Endodermal cell (in vitro differentiated cells): ENCODE results near the gene RAB3B. TPM values are rescaled to one million over a fixed set of nuclear protein-coding genes. Genes with fewer than 3 reads are reported as not detected.

ENCODE experiments used
- DNase-seq: peaks from one replicate; pipeline ENCODE4 v3.0.0-alpha.2; 2017
- H3K27ac ChIP-seq: 2 replicates; pipeline ENCODE4 v1.5.1; 2013; ENCODE audit warnings: mild to moderate bottlenecking, low read depth, low read length, moderate library complexity
- H3K27me3 ChIP-seq: 2 replicates; pipeline ENCODE4 v1.6.1; 2013; ENCODE audit warnings: mild to moderate bottlenecking, low read length, moderate library complexity; ENCODE audit not compliant: insufficient read depth, control insufficient read depth, poor library complexity, severe bottlenecking
- H3K36me3 ChIP-seq: 2 replicates; pipeline ENCODE4 v1.7.0; 2013; ENCODE audit warnings: mild to moderate bottlenecking, low read length, moderate library complexity; ENCODE audit not compliant: control insufficient read depth, insufficient read depth
- H3K4me1 ChIP-seq: one replicate; pipeline ENCODE4 v1.7.0; 2013; ENCODE audit warnings: low read length; ENCODE audit not compliant: control insufficient read depth, insufficient read depth
- H3K4me3 ChIP-seq: 2 replicates; pipeline ENCODE4 v1.5.1; 2013; ENCODE audit warnings: mild to moderate bottlenecking, low read length, moderate library complexity
- H3K9ac ChIP-seq: 2 replicates; pipeline ENCODE4 v1.6.1; 2013; ENCODE audit warnings: mild to moderate bottlenecking, low read length, moderate library complexity; ENCODE audit not compliant: poor library complexity, severe bottlenecking; ENCODE audit errors: extremely low read depth
- H3K9me3 ChIP-seq: 2 replicates; pipeline ENCODE4 v1.6.1; 2013; ENCODE audit warnings: mild to moderate bottlenecking, low read length, moderate library complexity; ENCODE audit not compliant: control insufficient read depth
- H3K27ac Mint-ChIP-seq: 2 replicates; pipeline ENCODE4 v1.8.0; 2020; ENCODE audit warnings: mixed read lengths
- H3K27me3 Mint-ChIP-seq: 2 replicates; pipeline ENCODE4 v1.8.0; 2021; ENCODE audit warnings: mild to moderate bottlenecking, mixed read lengths; ENCODE audit not compliant: insufficient read depth
- H3K36me3 Mint-ChIP-seq: 2 replicates; pipeline ENCODE4 v1.8.0; 2020; ENCODE audit warnings: low read depth, mixed read lengths
- H3K4me1 Mint-ChIP-seq: 2 replicates; pipeline ENCODE4 v1.8.0; 2020; ENCODE audit warnings: mixed read lengths
- H3K4me3 Mint-ChIP-seq: 2 replicates; pipeline ENCODE4 v1.8.0; 2020; ENCODE audit warnings: mild to moderate bottlenecking, moderate library complexity, mixed read lengths
- H3K9me3 Mint-ChIP-seq: 2 replicates; pipeline ENCODE4 v1.8.0; 2020; ENCODE audit warnings: mild to moderate bottlenecking, mixed read lengths
- WGBS, 2 experiments: methylation state at CpG; one replicate each; pipeline versions ENCODE4 v1.1.5 to v1.1.7; 2013; ENCODE audit warnings: missing lambda C conversion rate in 2 of 2, mixed read lengths in 1 of 2; ENCODE audit not compliant: insufficient coverage in 1 of 2, insufficient read length in 1 of 2; 5-methylcytosine and 5-hydroxymethylcytosine counted together
- total RNA-seq, 2 donors: library from RNA; stranded (reverse); fragmentation: NEBNext Ultra II Directional in 1 of 2; extraction: Animal tissue kit (Norgen Biotek cat#: 25700) in 1 of 2; gene quantifications; 2 replicates in 1 of 2; 3 replicates in 1 of 2; pipeline ENCODE4 v1.2.1, GENCODE V29; 2021
- TF ChIP-seq, protein P1 (sequence below): fragments of 200-600 bp; sonication (generic); conservative IDR thresholded peaks from 2 replicates; pipeline ENCODE4 v1.5.0; 2021; ENCODE audit warnings: antibody characterized with exemption, mild to moderate bottlenecking

RAB3B gene
- total RNA-seq, 2 donors from 2014 or later, result 58.1 to 66.0 TPM

GRCh38 chr1:51858892-51859291, 131.6 kb downstream of the RAB3B start:
- H3K27me3 Mint-ChIP-seq, result no peaks in the 10 kb centered on the region
- TF ChIP-seq, protein P1, sequence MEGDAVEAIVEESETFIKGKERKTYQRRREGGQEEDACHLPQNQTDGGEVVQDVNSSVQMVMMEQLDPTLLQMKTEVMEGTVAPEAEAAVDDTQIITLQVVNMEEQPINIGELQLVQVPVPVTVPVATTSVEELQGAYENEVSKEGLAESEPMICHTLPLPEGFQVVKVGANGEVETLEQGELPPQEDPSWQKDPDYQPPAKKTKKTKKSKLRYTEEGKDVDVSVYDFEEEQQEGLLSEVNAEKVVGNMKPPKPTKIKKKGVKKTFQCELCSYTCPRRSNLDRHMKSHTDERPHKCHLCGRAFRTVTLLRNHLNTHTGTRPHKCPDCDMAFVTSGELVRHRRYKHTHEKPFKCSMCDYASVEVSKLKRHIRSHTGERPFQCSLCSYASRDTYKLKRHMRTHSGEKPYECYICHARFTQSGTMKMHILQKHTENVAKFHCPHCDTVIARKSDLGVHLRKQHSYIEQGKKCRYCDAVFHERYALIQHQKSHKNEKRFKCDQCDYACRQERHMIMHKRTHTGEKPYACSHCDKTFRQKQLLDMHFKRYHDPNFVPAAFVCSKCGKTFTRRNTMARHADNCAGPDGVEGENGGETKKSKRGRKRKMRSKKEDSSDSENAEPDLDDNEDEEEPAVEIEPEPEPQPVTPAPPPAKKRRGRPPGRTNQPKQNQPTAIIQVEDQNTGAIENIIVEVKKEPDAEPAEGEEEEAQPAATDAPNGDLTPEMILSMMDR, result no peak
- no peak overlapping the region for H3K27ac Mint-ChIP-seq
- peaks cover 1% of the 10 kb centered on the region for H3K4me1 Mint-ChIP-seq
- peaks cover 26% of the 10 kb centered on the region for H3K36me3 Mint-ChIP-seq
- H3K4me3 Mint-ChIP-seq, result no peak overlapping the region
- no peak for DNase-seq
- no CpG with 5 or more reads among the region's 1 CpG for WGBS, 2 experiments
- Histone ChIP-seq H3K27ac (no peak overlapping the region), H3K4me3 (no peak overlapping the region), H3K9ac (no peak overlapping the region), H3K9me3 (no peaks in the 10 kb centered on the region), H3K27me3 (no peaks in the 10 kb centered on the region), H3K36me3 (peaks cover 20% of the 10 kb centered on the region), H3K4me1 (no peaks in the 10 kb centered on the region)
- no peaks in the 10 kb centered on the region for H3K9me3 Mint-ChIP-seq

Other genes starting within 250 kb of the RAB3B start
- gene NRDC, start 112.0 kb downstream of the RAB3B start, total RNA-seq, result 100 to 1,000 TPM; 160 to 202 TPM
- 1 to 10 TPM; 7.3 to 9.2 TPM for gene KTI12, start 43.1 kb upstream of the RAB3B start, total RNA-seq
- 10 to 100 TPM; 77.2 to 99.6 TPM for gene TXNDC12, start 64.5 kb upstream of the RAB3B start, total RNA-seq
- gene BTF3L4, start 65.6 kb upstream of the RAB3B start, total RNA-seq, result 10 to 100 TPM; 77.6 to 95.1 TPM
- gene ZFYVE9, start 151.4 kb upstream of the RAB3B start, total RNA-seq, result 10 to 100 TPM; 34.3 to 40.5 TPM